ENCODE measurements around the gene PIK3R5.
"Not testable (repeated sequence)": the region's sequence is repeated elsewhere in the genome, so short reads cannot be mapped to it uniquely, and the experiment has no call there.

PIK3R5 gene

GRCh38 chr17:8872705-8873435 lies 92.6 kb downstream of the PIK3R5 start:
- no peak for DNase-seq

DNA sequence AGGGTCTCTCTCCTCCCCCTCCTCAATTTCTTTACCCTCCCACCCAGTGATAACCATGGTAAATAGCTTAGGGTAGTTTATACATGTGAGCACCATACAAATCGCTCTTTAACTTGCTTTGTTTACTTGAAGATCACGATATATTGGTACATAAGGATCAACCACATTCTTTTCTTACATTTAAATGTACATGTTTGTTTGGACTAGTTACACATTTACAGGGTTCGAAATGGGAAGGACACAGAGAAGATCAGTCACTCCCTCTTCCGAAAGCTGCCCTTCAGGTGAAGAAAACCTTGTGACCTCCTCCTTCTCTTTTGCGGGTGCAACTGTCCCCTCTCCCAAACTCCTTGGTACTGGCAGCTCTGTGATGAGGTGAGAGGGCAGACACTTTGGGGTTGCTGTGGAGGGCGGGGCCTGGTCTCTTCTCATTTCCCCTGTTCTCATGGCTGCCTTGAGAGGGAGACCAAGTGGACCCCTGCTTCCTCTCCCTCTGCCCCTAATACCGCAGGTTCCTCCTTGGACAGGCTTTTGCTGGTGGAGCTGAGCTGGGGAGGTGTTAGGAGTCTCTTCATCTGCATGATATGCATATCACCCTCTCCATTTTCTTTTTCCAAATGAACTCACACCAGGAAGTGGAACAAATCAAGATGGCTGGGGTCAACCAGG lies 93.3 kb downstream of the PIK3R5 start:
- DNase-seq, result peak; percentile 42

GRCh38 chr17:8871081-8871581 lies 94.4 kb downstream of the PIK3R5 start:
- no peak for DNase-seq

GRCh38 chr17:8870406-8871040 lies 95.0 kb downstream of the PIK3R5 start:
- DNase-seq, result no peak

DNA sequence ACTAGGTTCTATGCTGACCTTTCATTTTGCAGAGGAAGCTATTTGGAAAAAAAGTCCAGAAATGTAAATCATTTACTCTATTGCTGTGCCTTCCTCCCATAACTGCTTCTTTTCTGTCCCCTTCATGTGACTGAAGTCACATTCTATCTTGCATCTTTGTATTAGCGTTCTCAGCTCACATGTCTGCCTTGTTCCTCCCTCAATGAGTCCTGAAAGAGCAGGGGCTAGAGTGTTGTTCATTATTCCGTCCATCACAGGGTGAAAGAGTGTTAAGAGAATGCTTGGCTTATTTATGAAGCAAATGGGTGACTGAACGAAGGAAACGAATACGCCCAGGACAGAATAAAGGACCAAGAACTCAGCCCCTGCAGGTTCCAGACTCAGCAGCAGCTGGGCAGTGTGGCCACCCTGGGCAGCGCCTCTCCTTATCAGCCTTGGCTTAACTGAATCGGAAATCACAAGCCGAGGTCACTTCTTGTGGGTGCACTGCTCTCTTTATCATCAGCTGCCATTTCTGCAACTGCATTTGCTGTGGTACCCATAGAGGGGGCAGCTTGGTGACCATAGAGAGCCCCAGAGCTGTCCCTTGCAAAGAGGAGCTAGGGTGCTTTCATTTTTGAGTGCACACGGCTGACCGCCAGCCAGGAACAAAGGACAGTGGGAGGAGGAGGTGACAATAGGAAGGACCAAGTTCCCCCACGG lies 96.2 kb downstream of the PIK3R5 start:
- DNase-seq, result peak; percentile 53

- DNase-seq, result no peak
Measured at GRCh38 chr17:8868529-8868951, 97.0 kb downstream of the PIK3R5 start.

- no peak for DNase-seq
Measured at GRCh38 chr17:8868092-8868491, 97.4 kb downstream of the PIK3R5 start.

- DNase-seq, result peak; percentile 57
Measured at GRCh38 chr17:8867361-8867981, 98.0 kb downstream of the PIK3R5 start, which contains the start of gene PIK3R6. TSS of gene PIK3R6 (minus strand) at chr17:8867674. CDS start at chr17:8849794, 17,880 bp downstream.

GRCh38 chr17:8865811-8866210 lies 99.7 kb downstream of the PIK3R5 start:
- DNase-seq, result no peak

GRCh38 chr17:8865385-8865784 lies 100.1 kb downstream of the PIK3R5 start:
- no peak for DNase-seq

DNA sequence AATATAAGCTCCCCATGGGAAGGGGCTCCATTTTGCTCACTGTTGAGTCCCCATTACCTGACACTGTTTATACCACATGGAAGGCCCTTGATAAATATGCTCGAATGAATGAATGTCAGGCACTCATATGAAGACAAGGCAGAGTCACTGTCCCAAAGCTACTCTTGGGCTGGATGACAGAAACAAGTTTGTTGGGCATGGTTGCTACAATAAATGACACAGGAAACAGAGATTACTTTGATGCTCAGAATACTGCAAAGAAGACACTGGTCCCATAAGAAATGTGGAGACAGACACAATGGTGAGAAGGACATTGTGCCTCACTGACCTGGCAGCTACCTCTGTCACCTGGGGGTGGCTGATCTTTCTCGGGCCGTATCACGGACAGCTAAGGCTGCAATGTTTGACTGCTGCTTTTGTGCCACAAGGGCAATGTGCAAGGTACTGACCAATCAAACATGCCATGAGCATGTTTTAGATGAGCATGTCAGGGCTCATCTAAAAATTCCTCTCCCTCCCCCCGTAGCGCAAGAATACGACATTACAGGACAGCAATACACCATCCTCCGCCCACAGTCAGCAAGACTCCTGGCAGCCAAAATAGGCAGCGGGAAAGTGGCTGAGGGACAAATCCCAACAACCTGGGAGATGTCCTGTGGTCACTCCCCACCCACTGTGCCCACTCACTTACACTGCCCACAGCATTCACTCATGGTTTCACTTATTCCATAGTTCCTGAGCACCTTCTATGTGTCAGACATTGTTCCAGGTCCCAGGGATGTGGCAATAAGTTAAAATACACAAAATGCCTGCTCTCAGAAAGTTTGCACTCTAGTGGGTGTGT lies 103.1 kb downstream of the PIK3R5 start:
- DNase-seq, result no peak

DNA sequence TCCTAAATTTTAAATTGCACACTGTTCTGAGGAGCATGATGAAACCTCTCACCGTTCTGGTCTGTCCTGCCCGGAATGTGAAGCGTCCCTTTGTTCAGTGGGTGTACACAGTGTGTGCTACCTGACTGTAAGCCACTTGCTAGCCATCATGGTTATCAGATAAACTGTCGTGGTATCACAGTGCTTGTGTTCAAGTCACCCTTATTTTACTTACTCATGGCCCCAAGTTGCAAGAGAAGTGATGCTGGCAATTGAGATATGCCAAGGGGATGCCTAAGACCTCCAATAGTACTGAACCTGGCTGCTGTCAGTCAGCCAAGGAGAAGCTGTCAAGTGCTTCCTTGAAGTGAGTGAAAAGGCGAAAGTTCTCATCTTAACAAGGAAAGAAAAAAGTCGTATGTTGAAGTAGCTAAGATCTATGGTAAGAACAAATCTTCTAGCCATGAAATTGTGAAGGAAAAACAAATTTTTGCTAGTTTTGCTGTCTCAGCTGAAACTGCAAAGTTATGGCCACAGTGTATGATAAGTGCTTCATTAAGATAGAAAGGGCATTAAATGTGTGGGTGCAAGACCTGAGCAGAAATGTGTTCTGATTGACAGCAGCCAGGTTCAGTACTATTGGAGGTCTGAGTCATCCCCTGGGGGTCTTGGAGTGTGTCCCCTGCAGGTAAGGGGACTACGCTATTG lies 103.9 kb downstream of the PIK3R5 start:
- peak; percentile 43 for DNase-seq

DNA sequence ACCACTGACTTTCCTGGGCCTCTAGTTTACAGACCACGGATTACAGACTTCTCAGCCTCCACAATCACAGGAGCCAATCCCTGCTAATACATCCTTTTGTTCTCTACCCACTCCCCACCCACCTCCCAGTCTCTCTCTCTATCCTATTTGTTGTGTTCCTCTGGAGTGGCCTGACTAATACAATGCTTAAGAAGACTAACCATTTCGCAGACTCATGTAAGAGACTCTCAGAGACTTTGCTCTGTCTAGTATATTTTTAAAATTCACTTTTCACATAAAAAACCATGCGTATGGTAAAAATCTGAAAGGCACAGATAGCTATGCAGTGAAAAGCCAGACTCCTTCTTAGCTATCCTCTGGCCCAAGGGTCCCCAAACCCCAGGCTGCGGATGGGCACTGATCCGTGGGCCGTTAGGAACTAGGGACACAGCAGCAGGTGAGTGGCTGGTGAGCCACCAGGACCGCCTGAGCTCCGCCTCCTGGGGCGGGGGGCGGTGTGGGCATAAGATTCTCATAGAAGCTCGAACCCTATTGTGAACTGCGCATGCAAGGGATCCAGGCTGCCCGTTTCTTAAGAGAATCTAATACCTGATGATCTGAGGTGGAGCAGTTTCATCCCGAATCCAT lies 105.6 kb downstream of the PIK3R5 start:
- no peak for DNase-seq

DNA sequence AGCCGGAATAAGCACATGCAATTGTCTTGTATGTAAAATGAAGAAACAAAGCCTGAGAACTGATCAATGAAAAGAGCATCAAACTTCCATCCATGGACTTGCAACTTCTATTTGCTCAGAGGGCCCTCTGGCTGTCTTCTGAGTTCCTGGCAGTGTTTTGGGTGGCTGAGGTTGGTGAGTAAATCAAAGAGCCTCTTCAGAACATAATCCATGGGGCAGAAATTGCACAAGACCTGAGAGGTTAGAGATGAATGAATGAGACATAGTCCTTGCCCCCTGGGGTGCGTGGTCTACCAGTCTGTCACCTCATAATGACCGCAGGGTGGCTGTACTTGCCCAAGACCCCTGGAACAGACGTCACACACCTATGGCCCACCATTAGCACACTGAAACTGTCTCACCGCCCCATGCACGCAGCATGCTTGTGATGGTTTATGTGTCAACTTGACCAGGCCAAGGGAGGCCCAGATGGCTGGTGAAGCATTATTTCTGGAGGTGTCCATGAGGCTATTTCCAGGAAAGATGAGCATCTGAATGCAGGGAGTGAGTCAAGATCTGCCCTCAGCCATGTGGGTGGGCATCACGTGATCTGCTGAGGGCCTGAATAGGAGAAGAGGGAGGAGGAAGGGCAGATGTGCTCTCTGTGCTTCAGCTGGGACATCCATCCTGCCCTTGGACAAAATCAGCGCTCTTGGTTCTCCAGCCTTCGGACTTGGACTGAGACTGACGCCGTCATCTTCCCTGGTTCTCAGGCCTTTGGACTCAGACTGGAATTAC lies 106.3 kb downstream of the PIK3R5 start:
- peak; percentile 47 for DNase-seq

GRCh38 chr17:8857919-8858318 lies 107.6 kb downstream of the PIK3R5 start:
- DNase-seq, result no peak

DNA sequence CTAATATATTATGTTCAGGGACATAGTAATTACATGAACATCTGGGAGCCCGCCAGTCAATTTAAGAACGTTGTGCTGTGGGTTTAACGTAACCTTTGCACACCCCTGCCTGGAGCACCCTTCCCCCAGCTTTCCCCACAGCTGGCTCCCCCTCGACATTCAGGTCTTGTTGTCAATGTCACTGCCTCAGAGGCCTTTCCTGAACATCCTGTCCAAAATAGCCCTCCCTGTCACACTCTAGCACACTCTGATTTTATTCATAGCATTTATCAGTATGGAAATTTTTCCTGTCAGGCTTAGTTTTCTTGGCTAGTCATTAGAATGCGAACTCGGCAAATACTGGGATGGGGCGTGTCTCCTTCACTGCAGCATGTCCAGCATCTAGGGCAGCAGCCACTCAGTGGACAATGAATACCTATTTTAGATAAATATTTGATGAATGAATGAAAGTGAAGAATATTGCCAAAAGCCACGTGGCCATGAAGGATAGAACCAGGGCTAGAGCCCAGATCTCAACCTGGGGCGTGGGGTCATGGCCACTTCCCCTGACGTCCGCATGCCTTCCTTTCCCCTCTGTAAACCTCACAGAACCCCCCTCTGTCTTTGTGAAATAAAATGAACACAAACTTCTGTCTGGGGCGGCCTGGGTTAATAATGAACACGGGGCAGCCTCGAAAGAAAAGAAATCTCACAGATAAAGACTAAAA lies 108.5 kb downstream of the PIK3R5 start:
- DNase-seq, result no peak

GRCh38 chr17:8856205-8856603 lies 109.3 kb downstream of the PIK3R5 start:
- DNase-seq, result not testable (repeated sequence)

GRCh38 chr17:8855477-8856204 lies 109.9 kb downstream of the PIK3R5 start:
- DNase-seq, result no peak

All from hematopoietic multipotent progenitor cell treated with erythropoietin and hydrocortisone succinate and interleukin-3 and kit ligand, for 6 days (in vitro differentiated cells).